NOMO-1 treated with DMSO at 0.1 percent for 48 hours (cell line): Measurements from ENCODE around the gene CSAD.
"Not testable (repeated sequence)": the region's sequence is repeated elsewhere in the genome, so short reads cannot be mapped to it uniquely, and the experiment has no call there.

ENCODE experiments used
- DNase-seq: peaks from one replicate; lab custom pipeline; 2025; ENCODE audit not compliant: unreplicated experiment; lab: John Stamatoyannopoulos, UW

Gene CSAD

DNA sequence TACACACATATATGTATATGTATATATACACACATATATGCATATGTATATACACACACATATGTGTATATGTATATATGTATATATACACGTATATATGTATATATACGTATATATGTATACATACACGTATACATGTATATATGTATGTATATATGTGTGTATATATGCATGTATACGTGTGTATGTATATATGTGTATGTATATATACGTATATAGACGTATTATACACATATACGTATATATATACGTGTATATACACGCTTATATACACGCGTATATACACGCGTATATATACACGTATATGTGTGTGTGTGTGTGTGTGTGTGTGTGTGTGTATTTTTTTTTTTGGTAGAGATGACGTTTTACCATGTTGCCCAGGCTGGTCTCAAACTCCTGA lies 33.1 kb downstream of the CSAD start:
- DNase-seq, result no peak

- no peak for DNase-seq
These were observed 33.5 kb downstream of the CSAD start for GRCh38 chr12:53147181-53147580.

DNA sequence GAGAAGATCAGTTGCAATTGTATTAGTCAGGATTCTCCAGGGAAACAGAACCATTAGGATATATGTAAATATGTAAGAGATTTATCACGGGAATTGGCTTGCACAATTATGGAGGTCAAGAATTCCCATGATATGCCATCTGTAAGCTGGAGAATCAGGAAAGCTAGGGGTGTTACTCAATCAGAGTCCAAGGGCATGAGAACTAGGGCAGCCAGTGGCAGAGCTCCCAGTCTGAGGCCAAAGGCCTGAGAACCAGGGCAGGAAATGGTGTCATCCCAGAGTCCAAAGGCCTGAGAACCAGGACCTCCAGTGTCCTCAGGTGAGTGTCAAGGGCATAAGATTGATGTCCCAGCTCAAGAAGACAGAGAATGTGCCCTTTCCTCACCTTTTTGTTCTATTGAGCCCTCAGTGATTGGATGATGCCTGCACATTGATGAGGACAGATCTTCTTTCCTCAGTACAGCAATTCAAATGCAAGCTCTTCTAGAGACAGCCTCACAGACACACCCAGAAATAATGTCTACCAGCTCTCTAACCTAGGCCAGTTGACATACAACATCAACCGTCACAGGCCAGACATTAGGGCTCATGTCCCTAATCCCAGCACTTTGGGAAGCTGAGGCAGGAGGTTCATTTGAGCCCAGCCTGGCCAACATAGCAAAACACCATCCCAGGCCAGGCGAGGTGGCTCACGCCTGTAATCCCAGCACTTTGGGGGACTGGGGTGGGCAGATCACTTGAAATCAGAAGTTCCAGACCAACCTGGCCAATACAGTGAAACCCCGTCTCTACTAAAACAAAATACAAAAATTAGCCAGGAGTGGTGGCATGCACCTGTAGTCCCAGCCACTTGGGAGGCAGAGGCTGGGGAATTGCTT lies 35.1 kb downstream of the CSAD start:
- no peak for DNase-seq

- no peak for DNase-seq
These were observed 37.4 kb downstream of the CSAD start for GRCh38 chr12:53143355-53143754.

- DNase-seq, result no peak
These were observed 47.0 kb downstream of the CSAD start for GRCh38 chr12:53133722-53134121.

DNA sequence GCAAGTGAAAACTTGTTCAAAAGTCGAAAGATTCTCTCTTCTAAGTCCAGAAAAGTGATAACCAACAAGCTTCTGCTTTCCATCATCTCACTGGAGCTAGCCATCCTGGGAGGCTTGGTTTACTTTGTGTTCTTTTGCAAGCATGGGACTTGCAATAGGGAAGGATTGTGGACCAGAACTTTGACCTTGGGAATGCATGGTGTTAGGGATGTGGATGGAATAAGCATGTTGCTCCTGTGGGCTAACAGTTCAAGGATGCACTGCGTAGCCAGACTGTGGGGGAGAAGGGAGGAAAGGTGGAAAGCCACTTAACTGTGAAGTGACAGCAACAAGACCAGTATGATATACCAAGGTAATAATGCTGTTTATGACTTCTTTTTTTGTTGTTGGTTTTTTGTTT lies 48.9 kb downstream of the CSAD start:
- no peak for DNase-seq

DNA sequence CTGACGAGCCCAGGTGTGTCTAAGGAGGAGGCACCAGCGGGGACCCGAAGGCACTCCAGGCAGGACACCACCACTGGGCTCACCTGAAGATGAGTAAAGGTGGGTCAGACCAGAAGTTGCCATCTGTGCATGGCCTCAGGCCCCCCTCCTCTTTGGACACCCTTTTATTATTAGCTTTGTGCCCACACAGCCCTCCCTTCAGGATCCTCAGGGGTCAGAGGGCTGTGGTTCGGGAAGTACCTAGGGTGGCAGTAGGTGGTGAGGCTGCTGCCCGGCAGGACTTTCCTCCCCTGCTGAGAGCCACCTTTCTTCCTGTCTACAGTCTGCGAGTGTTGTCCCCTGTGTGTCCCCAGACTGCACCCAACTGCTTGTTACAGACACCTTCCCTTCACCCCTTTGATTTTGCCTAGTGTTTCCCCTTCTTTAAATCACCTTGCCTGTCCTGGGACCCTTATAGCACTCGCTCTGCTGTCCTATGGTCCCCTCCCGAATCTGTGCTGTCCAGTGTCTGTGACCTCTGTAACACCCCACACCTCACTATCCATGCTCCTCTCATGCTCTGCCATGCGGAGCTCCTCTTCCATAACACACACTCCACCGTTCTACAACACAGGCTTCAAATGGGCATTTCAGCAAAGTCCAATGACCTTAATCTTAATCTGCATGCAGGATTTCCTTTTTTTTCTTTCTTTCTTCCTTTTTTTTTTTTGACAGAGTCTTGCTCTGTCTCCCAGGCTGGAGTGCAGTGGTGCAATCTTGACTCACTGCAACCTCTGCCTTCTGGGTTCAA lies 51.8 kb downstream of the CSAD start:
- peak; percentile 42 for DNase-seq

DNA sequence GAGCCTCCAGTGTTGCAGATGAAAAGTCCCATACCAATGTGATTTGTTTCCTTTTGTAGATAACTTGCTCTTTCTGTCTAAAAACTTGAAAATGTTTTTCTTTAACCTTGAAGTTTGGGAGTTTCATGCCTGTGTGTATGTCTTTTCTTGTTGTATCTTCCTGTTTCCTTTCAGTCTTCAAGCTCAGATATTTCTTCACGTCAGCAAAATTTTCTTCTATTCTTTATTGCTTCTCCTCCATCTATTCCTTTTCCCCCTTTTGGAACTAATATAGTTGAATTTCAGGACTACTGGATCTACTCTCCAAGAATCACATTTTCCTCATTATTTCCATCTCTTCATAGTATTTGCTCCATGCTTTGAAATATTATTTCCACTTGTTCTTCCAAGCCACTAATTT lies 53.6 kb downstream of the CSAD start:
- no peak for DNase-seq

DNA sequence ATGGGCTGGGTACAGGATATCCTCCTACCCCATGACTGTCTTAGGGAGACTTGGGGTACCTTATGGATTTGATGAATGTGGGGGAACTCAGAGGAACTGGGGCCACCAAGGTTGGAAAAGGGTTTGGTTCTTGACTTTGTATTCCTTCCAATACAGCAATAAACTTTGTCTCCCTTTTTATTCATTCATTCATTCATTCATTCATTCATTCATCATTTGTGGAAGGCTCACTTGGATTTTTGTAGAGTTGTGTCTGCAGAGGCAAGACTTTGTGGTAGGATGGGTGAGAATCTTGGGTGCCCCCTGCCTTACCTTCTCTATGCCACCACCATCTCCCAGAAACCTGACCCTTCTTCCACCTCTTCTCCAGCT lies 56.4 kb downstream of the CSAD start:
- no peak for DNase-seq

DNA sequence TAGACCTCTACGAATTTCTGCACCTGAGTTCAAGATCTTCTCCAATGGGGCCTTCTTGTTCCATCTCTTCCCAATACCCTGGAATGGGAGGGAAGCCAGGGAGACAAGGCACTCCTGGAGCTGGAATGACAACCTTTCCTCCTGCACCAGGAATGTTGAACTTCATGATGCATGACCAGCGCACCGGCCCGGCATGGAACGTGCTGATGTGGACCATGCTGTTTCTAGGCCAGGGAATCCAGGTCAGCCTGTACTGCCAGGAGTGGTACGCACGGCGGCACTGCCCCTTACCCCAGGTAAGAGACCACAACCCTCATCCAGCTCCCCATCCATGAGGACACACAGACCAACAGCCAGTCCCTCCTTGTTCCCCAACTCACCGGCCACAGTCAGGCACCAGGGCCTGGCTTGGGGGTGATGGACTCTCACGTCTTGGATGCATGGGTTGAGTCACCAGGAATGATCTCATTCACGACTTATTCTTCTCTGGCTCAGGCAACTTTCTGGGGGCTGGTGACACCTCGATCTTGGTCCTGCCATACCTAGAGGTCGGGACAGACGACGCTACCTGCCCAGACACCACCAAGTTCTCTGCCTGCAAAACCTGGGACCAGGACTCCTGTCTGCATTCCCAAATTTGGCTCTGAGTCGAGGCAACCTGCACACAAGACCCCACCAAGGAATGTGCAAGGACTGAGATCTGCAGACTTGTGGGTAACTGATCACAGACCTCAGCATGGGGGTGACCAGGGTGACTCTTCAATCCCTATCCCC lies 57.0 kb downstream of the CSAD start:
- DNase-seq, result no peak

- no peak for DNase-seq
These were observed 57.7 kb downstream of the CSAD start for GRCh38 chr12:53122961-53123468.

- no peak for DNase-seq
These were observed 59.8 kb downstream of the CSAD start for GRCh38 chr12:53120685-53121525.

GRCh38 chr12:53118751-53119300 lies 61.9 kb downstream of the CSAD start:
- no peak for DNase-seq

- no peak for DNase-seq
These were observed 64.7 kb downstream of the CSAD start for GRCh38 chr12:53115891-53116648.

- DNase-seq, result no peak
These were observed 65.4 kb downstream of the CSAD start for GRCh38 chr12:53115112-53115890.

DNA sequence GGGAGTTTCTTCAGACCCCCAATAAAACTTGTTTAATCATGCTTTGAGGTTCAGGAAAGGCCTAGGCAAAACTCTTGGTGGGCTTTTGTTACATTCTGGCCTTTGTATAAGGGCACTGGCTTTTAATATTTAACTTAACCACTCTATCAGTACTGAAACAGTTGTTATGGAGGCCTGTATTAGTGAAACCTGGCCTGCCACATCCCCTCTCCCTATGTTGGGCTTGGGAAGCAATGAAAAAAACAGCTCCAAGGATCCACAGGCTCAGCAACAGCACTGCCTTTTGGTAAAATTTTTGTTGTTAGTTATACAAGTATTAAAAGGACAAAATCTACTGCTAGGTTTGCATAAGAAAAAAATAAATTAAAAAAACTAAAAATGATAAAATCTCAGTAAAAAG lies 66.8 kb downstream of the CSAD start:
- no peak for DNase-seq

DNA sequence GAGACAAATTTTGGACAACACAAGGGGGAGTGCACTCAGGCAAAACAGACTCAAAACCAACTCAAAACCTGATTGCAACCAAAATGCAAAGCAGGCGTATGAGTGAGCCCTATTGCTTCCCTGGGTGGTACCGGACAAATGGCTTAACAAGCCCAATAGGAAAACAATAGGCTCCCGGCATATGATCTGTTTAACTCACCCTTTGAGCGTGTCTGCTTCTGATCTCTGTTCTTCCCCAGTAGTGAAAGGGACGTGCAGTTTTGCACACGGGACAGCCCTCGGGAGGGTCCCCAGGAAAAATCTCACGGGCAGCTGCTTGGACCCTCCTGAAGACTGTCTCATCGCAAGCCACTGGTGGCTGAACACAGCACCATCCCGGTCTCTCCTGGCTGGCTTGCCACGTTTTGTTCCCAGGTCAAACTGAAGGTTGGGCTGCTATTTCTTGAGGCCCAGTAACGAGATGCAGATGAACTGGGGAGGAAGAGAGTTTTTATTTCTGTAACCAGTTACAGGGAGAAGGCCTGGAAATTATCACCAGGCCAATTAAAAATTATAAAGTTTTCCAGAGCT lies 67.5 kb downstream of the CSAD start:
- DNase-seq, result no peak

DNA sequence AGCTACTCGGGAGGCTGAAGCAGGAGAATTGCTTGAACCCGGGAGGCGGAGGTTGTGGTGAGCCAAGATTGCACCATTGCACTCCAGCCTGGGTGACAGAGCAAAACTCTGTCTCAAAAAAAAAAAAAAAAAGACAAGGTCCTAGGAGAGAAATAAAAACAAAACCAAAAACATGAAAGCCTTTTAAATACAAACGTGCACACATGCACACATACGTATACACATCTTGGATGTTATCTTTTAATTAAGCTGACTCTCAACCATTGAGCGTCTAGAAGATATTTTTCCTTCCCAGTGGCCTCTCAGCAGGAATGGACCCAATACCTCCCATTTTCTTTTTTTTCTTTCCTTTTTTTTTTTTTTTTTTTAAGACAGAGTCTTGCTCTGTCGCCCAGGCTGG lies 68.3 kb downstream of the CSAD start:
- not testable (repeated sequence) for DNase-seq
